Stimulated activated CD4-positive, alpha-beta T cell treated with anti-CD3 and anti-CD28 coated beads, Interleukin-1b, Interleukin-23, amount 100 ng/mL, for 1 hour (primary cell): Measurements from ENCODE around the gene IFITM1.
"Not testable (repeated sequence)": the region's sequence is repeated elsewhere in the genome, so short reads cannot be mapped to it uniquely, and the experiment has no call there.

ENCODE experiments used
- DNase-seq, 2 donors: peaks; one replicate each; pipeline ENCODE4 v3.0.0-alpha.2; 2020; ENCODE audit warnings: low read depth in 2 of 2

The IFITM1 gene

GRCh38 chr11:308740-309665 is 4.8 kb upstream of the IFITM1 start:
- not testable (repeated sequence) for DNase-seq

DNA sequence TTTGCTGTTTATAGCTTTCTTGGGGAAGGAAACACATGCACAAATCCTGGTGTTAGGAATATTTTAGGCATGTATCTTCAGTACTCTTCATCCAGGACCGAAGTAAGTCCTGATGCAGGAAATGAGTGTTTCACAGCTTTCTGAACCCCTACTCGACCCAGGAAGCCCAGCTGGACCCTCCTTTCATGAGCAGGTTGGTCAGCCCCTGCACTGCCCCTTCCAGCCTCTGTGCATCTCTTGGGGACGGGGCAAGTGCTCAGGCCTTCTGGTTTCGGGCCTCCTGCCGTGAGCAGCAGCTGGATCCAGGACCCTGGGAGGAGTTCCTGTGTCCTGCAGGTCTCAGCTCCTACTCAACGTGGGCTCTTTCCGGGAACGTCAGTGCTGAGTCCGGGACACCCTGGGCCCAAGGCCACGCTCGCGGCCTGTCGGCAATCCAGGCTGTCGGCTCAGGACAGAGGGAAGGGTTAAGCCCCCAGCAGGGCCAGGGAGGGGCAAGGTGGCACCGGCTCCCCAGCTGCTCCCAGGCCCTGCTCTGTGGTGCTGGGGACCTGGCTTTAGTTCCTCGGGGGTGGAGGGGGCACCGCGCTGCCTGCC is 3.8 kb upstream of the IFITM1 start:
- DNase-seq = not testable (repeated sequence)

DNA sequence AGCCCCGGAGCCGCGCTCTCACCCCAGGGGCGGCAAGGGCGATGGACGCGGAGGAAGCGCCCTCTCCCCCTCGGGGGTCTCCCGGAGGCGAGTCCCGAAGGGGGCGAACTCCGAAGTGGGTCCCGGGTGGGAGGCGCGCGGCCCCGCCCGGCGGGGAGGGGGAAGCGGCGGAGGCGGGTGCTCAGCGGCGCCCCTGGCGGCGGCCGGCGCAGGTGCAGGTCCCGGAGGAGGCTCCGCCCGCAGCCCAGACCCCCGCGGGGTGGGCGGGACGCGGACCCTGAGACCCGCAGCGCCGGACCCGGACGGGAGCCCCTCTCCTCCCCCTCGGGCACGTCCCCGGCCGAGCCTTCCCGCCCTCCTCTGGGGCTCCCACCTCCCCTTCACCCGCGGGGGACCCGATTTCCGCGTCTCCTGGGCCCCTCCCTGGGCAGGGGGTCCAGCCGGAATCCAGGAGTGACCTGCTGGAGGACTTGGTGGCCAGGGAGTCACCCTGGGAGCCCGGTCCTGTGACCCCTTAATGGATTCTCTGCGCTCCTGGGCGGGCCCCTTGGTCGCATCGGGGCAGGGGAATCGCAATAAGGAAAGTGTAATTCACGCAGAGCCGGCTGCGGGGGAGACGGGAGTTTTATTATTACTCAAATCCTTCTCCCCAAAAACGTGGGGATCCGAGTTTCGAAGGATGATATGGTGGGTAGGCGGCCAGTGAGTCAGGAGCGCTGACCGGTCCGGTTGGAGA is 2.7 kb upstream of the IFITM1 start:
- DNase-seq = not testable (repeated sequence)

- no peak for DNase-seq
Measured at GRCh38 chr11:312092-312816, 1.6 kb upstream of the IFITM1 start.

DNA sequence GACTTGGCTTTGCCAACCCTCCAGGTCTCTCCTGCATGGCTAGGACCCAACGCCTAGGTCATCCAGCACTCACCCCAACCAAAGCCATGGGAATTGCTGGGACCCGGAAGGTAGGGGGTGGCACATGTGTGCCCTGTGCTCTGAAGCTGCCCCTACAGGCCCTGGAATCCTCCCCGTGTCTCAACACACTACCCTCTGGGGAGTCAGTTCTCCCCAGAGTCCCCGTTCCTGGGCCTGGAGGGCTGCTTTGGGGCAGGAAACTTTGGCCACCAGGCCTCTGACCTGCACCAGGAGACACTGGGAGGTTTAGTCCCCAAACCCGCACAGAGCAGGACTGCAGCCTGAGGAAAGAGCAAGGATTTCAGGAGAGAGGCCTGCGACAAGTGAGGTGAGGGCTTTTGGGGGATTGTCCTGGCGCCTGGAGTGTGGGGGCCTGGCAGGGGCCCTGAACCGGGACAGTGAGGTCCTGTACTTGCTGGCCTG is 495 bp upstream of the IFITM1 start:
- DNase-seq = no peak

DNA sequence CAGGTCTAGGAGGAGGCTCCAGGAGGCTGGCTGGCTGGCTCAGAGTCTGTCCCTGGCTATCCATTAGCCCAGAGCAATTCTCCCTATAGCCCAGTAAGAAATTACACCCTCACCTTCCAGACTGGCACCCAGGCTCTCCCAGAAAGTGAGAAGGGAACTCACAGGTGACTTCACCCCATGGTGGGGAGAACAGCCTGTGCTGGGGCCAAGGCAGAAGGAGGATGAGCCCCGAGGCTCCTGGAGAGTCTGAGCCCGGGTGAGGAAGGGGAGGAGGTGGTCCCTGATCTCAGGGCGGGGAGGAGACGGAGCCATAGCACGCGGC is 675 bp downstream of the IFITM1 start:
- DNase-seq = not testable (repeated sequence)

GRCh38 chr11:315051-315481 is 1.2 kb downstream of the IFITM1 start:
- no peak for DNase-seq

DNA sequence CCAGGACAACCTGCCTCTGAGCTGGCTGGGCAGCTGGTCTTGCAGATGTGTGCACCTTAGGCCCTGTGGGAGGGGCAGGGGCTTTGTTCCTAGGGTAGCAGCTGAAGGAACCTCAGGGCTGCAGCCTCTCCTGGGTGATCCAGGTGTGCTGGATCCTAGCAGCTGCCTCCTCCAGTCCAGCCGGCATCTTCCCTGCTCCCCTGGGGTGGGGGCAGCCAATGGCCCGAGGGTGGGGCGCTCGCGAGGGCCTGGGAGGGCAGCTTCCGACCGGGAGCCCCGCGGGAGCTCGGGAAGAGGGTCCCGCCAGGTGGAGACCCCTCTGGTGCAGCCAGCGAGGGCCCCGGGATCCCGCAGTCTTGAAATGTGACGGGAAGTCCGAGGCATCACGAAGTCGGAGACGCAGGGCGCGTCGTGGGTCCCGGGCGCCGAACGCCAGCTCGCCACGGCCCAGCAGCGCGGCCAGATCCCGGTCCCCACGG is 1.7 kb downstream of the IFITM1 start:
- no peak for DNase-seq

GRCh38 chr11:316031-316701 is 2.3 kb downstream of the IFITM1 start:
- DNase-seq = no peak

DNA sequence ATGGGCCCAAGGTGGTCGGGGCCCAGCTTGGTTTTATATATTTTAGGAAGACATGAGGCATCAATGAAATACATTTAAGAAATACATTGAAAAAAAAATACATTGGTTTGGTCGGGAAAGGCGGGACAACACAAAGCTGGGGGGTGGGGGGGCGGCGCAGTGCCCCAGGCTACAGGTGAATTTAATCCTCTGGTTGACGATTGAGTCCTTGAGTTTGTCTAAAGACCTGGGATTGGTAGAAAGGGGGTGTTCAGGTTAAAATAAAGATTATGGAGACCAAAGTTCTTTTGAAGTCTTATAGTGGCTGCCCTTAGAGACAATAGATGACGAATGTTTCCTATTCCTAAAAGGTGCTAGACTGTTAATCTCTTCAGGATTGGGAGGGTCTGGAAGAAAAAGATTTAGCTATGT is 3.1 kb downstream of the IFITM1 start:
- no peak for DNase-seq

GRCh38 chr11:317668-318404 is 4.0 kb downstream of the IFITM1 start:
- not testable (repeated sequence) for DNase-seq

DNA sequence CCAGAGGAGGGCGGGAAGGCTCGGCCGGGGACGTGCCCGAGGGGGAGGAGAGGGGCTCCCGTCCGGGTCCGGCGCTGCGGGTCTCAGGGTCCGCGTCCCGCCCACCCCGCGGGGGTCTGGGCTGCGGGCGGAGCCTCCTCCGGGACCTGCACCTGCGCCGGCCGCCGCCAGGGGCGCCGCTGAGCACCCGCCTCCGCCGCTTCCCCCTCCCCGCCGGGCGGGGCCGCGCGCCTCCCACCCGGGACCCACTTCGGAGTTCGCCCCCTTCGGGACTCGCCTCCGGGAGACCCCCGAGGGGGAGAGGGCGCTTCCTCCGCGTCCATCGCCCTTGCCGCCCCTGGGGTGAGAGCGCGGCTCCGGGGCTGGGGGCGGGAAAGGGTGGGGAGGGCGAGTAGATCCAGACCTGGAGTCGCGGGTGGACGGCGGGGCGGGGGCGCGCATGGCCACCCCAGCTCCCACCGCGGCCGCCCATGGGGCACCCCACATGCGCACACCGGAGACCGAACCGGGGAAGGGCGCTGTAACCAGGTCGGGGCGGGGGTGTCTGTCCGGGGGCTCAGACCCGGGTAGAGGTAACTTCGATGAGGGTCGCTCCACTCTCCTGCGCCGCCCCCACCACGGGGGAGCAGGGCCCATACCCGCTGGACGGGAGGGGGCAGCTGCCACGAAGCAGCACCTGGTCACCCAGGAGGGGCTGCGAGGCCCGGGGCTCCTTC is 4.7 kb downstream of the IFITM1 start:
- not testable (repeated sequence) for DNase-seq

DNA sequence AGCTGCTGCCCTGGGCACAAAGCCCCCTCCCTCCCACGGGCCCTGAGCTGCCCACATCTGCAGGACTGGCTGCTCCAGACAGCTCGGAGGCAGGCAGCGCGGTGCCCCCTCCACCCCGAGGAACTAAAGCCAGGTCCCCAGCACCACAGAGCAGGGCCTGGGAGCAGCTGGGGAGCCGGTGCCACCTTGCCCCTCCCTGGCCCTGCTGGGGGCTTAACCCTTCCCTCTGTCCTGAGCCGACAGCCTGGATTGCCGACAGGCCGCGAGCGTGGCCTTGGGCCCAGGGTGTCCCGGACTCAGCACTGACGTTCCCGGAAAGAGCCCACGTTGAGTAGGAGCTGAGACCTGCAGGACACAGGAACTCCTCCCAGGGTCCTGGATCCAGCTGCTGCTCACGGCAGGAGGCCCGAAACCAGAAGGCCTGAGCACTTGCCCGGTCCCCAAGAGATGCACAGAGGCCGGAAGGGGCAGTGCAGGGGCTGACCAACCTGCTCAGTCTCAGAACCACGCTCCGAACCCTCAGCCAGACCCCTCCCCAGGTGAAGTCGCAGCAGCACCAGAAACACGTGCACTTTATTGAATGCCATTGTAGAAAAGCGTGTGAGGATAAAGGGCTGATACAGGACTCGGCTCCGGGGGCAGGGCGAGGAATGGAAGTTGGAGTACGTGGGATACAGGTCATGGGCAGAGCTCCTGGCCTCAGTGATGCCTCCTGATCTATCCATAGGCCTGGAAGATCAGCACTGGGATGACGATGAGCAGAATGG is 5.5 kb downstream of the IFITM1 start:
- not testable (repeated sequence) for DNase-seq

DNA sequence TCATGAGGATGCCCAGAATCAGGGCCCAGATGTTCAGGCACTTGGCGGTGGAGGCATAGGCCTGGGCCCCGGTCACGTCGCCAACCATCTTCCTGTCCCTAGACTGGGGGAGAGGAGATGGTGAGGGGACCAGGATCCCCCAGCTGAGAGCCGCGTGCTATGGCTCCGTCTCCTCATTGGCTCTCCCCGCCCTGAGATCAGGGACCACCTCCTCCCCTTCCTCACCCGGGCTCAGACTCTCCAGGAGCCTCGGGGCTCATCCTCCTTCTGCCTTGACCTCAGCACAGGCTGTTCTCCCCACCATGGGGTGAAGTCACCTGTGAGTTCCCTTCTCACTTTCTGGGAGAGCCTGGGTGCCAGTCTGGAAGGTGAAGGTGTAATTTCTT is 6.0 kb downstream of the IFITM1 start:
- not testable (repeated sequence) for DNase-seq

GRCh38 chr11:324156-324555 is 10.3 kb downstream of the IFITM1 start:
- no peak for DNase-seq

- not testable (repeated sequence) for DNase-seq
Measured at GRCh38 chr11:324593-325517, 11.0 kb downstream of the IFITM1 start.

DNA sequence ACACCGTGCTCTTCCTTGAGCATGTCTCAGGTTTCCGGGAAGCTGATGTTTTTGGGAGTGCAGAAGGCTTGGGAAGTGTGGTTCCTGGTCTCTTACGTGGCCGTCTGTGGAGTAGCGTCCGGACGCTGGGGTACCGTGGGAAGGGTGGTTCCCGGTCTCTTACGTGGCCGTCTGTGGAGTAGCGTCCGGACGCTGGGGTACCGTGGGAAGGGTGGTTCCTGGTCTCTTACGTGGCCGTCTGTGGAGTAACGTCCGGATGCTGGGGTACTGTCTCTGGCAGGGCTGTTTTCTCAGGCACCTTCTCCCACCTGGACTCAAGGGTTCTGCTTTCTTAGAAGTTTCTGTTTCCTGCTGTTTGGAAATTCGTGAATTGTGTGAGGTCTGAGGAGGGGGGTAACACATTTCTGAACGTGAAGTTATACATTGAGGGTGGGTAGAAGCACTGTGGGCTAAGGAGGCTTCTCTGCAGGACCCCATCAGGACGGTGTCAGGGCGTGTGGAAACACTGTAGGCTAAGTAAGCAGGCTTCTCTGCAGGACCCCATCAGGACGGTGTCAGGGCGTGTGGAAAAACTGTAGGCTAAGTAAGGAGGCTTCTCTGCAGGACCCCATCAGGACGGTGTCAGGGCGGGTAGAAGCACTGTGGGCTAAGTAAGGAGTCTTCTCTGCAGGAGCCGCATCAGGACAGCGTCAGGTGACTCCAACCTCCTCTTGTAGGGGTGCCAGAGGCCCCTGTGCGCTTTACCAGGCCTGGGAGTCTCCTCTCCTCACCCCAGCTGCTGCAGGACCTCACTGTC is 12.2 kb downstream of the IFITM1 start:
- DNase-seq = no peak
